Coronary artery (tissue), 2 donors: ENCODE data around the gene FYCO1.

Source experiments
- DNase-seq: peaks from one replicate; pipeline ENCODE4 v3.0.0-alpha.2; 2017; ENCODE audit warnings: low spot score
- H3K27ac ChIP-seq, 2 donors: fragments of 200-600 bp; sonication (generic); one replicate each; pipeline ENCODE4 v1.5.1; 2016 to 2019
- H3K4me3 ChIP-seq: fragments of 200-600 bp; sonication (generic); 2 replicates; pipeline ENCODE4 v1.5.1; 2016; ENCODE audit warnings: mild to moderate bottlenecking, moderate library complexity
- CTCF ChIP-seq: fragments of 200-600 bp; sonication (generic); IDR thresholded peaks from one replicate; pipeline ENCODE4 v1.5.1; 2019; ENCODE audit warnings: antibody characterized with exemption

FYCO1 gene

GRCh38 chr3:45869638-45870037 lies 126.0 kb downstream of the FYCO1 start:
- no peak for DNase-seq

GRCh38 chr3:45868650-45869049 lies 127.0 kb downstream of the FYCO1 start:
- DNase-seq, result no peak
- Histone ChIP-seq H3K4me3 (no peak overlapping the region), H3K27ac (no peak overlapping the region)
- TF ChIP-seq CTCF, result no peak

More at GRCh38 chr3:45869638-45870037, 126.0 kb downstream of the FYCO1 start:
- Histone ChIP-seq H3K27ac (no peak overlapping the region), H3K4me3 (no peak overlapping the region)
- no peak for TF ChIP-seq CTCF

GRCh38 chr3:45868213-45868612 lies 127.4 kb downstream of the FYCO1 start:
- DNase-seq, result no peak
- no peak overlapping the region for H3K27ac ChIP-seq
- H3K4me3 ChIP-seq, result no peak overlapping the region
- no peak for TF ChIP-seq CTCF
